ENCODE measurements around the gene CCT4.

DNA sequence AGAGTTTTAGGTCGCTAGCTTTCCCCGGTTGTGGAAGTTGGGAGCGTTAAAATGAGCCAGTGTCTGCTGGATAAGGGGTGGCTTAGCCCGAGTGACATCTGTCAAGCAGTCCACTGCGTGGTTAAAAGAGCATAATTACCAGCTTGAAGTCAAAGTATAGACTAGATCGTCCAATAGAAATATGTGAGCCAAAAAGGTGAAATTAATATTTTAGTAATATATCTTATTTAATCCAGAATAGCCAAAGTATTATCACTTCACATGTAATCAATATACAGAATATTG, 17.7 kb upstream of the CCT4 start:
- no peak for TF ChIP-seq NR3C1 (CRISPR knock-in tag; conservative IDR thresholded peaks at IDR 0.05; ENCODE audit: low read depth)
- TF ChIP-seq, protein P1, sequence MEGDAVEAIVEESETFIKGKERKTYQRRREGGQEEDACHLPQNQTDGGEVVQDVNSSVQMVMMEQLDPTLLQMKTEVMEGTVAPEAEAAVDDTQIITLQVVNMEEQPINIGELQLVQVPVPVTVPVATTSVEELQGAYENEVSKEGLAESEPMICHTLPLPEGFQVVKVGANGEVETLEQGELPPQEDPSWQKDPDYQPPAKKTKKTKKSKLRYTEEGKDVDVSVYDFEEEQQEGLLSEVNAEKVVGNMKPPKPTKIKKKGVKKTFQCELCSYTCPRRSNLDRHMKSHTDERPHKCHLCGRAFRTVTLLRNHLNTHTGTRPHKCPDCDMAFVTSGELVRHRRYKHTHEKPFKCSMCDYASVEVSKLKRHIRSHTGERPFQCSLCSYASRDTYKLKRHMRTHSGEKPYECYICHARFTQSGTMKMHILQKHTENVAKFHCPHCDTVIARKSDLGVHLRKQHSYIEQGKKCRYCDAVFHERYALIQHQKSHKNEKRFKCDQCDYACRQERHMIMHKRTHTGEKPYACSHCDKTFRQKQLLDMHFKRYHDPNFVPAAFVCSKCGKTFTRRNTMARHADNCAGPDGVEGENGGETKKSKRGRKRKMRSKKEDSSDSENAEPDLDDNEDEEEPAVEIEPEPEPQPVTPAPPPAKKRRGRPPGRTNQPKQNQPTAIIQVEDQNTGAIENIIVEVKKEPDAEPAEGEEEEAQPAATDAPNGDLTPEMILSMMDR (IDR thresholded peaks at IDR 0.05), result no peak
- no peak for TF ChIP-seq SP1 (CRISPR knock-in tag; conservative IDR thresholded peaks at IDR 0.05)
- TF ChIP-seq, protein P2, sequence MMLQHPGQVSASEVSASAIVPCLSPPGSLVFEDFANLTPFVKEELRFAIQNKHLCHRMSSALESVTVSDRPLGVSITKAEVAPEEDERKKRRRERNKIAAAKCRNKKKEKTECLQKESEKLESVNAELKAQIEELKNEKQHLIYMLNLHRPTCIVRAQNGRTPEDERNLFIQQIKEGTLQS (CRISPR knock-in tag; conservative IDR thresholded peaks at IDR 0.05), result no peak
- TF ChIP-seq NR2C2 (CRISPR knock-in tag; IDR thresholded peaks at IDR 0.05), result no peak
- no peak for TF ChIP-seq ATF1 (CRISPR knock-in tag; IDR thresholded peaks at IDR 0.05)
- TF ChIP-seq ZNF423 (CRISPR knock-in tag; IDR thresholded peaks at IDR 0.05), result no peak

Data from WTC11 (cell line).